Middle frontal gyrus (tissue), 1 donor: ENCODE measurements around the gene NTM.

Experiments
- DNase-seq: peaks from one replicate; pipeline ENCODE4 v3.0.0-alpha.2; 2015; ENCODE audit warnings: low spot score; ENCODE audit errors: extremely low spot score

The NTM gene

GRCh38 chr11:132185726-132186592, 815.5 kb downstream of the NTM start:
- no peak for DNase-seq

- DNase-seq = no peak
These were observed 816.3 kb downstream of the NTM start for GRCh38 chr11:132186699-132187098.

GRCh38 chr11:132187386-132187785, 817.0 kb downstream of the NTM start:
- DNase-seq = no peak

DNA sequence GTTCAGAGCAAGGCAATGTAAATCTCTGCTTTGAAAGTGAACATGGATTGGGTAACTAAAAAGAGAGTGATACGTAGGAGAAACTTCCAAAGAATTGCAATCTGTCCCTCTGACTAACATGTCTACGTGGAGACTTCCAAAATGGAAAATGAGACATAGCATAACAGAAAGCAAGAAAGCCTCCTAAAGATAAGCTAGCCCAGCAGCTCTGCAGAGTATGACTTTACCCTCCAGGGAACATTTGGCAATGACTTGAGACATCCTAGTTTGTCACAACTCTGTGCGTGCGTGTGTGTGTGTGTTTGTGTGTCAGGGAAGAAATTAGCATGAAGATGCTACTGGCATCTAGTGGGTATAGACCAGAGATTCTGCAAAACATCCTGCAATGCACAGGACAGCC, 817.4 kb downstream of the NTM start:
- DNase-seq = peak; percentile 26

DNA sequence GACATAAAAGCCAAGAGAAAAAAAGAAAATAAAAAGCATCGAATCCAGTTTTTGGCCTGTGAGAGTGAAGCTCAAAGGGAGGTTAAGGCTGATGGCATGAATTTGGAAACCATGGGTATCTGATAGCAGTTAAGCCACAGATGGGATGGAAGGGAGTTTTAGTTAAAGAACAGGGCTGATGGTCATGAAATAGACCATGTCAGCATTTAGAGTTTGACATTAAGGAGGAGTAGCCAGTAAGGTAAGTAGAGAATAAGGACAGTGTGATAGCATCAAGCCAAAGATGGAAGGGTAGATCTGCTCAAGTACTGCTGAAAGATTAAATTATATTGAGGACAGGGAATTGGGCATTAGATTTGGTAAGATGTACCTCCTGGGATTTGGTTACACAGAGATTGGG, 826.5 kb downstream of the NTM start:
- DNase-seq = no peak

DNA sequence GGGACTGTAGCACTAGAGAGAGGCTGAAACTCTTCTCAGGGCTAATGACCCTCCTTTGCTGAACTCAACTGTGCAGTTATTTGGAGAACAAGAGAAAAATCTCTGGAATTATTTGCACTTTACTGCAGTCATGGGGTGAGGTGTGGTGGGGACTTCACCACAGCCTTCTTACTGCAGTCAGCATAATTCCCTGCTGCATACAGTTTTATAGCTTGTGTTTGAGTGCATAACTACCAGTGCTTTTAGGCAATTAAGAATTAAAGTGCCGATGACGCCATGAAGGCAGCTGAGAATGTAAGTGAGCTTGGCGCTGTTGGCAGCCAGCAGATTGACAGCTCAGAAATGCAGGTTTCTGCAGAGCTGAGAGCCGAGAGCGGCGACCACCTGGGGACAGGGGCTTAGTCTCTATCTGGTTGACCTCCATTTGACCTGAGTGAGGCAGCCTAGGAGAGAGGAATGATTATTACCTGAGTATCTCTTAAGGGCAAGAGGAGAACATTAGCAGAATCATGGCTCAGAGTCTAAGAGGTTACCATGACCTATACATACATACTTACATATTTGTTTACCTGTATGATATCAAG, 830.0 kb downstream of the NTM start:
- no peak for DNase-seq

DNA sequence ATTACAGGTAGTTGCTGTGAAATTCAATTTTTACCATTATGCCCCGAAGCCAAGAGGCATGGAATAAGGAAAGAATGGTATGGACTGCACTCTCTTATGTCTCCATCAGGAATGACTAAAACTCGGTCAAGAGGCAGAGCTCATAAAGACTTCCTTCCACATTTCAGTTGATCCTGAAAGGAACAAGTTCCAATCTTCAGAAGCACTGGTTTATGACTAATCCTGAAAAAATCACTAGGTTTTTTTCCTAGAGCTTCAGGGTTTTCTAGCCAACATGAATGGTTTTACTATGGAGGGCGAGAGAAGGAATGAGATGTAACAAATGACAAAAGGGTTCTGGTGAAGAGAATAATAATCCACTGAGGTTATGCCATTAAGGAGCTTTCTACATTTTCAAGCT, 832.2 kb downstream of the NTM start:
- DNase-seq = no peak

DNA sequence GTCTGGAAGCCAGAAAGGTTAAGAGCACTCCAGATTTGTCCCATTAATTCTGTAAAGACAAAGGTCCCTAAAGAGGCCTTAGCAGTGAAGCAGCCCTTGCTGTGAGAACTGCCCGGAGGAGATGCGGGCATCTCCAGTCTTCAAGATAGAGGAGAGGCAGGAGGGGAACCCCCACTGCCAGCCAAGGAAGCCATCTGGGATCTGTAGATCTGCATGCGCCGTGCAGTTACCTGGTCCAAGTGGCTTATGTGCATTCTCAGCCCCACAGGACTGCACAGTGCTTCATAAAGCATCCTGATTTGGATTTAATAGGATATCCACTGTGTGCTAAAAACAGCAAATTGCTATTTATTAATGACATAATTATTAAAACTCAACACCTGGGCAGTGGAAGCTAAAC, 834.6 kb downstream of the NTM start:
- no peak for DNase-seq

- no peak for DNase-seq
These were observed 835.1 kb downstream of the NTM start for GRCh38 chr11:132205496-132205895.

- no peak for DNase-seq
These were observed 836.6 kb downstream of the NTM start for GRCh38 chr11:132206993-132207392.

DNA sequence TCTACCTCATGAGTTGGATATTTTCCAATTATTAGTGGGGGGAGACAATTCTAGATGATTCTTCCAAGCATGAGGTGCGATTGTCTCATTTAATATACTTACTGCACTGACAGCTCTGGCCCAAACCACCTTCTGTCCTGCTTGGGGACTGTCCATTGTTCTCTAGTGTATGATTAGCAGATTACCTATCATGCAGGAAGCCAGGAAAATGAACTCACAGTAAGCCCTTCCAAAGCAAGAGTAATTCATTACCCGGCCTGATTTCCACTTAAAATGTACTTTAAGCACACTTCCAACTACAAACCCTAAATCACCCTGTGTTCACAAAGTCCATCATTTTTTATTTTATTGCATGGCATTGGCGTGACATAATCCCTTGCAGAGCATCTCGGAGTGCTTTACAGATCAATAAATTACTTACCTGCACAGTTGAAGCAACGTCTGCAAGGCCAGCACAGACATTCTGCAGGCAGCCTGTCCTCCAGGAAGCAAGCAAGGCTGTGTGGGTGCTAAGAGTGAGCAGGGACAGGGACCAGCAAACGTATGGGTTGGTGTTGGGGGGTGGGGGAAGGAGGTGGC, 838.2 kb downstream of the NTM start:
- no peak for DNase-seq

- no peak for DNase-seq
These were observed 841.1 kb downstream of the NTM start for GRCh38 chr11:132211479-132211878.

DNA sequence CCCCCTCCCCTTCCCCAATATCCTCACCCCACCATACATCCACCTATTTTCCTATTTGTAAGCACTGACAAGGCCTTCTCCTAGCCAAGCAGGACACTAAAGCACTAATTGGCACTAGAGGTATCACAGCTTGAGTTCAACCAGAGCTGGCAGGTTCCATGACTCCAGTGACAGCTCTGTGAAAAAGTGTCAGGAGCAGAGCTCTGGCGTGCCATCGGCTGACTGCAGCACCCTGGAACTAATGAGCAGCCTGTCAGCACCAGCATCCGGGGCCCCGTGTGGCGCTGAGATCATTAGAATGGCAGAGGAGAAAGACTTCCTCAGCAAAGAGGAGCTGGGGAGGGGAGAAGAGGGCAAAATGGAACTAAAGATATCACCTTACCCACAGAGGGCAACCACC, 847.4 kb downstream of the NTM start:
- DNase-seq = no peak

DNA sequence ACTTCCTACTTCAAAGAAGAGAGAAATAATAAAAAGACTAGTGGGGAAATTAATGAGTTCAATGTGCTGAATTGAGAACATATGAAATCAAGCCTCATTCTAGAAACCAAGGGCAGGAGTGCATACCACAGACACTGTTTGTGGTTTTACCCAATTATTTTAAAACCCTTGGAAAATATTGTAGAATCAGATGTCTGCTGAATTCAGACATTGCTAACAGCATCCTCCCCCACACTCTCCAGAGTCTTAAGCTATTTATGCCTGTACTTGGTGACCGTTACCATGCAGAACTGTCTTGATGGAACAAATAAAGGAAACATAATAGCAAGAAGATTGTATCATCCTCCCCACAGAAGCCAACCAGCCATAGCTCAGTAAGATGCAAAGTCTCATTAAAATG, 850.1 kb downstream of the NTM start:
- DNase-seq = peak; percentile 43

GRCh38 chr11:132222345-132222744, 851.9 kb downstream of the NTM start:
- no peak for DNase-seq

DNA sequence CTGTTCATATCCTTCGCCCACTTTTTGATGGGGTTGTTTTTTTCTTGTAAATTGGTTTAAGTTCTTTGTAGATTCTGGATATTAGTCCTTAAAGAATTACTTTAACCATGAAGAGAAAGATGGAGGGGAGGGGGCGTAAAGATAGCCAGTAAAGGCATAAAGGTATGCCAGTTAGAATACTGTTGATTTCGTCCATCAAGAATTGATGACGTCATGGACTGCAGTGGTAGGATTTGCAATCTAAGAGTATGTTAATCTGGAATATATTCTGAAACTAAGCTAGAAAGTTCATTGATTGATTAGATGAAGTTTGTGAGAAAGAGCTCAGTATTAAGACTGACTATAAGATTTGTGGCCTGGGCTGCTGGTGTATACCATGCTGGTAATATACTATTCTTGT, 856.1 kb downstream of the NTM start:
- no peak for DNase-seq

GRCh38 chr11:132228746-132229325, 858.4 kb downstream of the NTM start:
- no peak for DNase-seq

DNA sequence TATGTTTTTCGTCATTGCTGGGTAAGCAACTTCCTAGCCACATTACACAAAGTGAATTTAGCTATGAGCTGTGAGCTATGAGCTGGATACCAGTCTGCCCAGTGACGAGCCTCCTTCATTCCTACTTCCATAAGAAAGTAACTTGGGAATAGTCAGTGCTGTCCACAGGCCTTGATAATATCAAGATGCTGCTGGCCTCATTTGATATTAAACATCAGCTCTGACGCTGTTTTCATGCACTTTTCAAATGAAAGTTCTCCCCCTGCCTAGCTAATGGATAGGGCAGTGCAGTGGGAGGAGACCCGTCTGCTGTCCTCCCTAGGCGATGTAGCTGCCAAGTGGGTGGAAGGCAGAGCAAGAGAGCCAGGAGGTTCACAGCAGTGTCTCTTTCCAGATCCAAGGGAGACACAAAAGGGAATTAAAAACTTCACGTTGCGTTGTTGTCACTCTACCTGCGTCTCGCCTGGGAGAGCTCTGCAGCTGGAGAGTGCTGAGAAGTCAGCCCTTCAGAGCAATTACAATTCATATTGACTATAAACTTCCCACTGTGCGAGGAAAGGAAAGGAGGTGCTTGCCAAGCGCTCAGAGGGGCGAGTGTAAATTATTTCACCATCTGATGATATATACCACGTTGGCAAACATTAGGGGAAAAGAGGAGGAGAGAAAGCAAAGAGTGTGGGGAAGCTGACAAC, 861.4 kb downstream of the NTM start:
- no peak for DNase-seq

- DNase-seq = no peak
These were observed 864.5 kb downstream of the NTM start for GRCh38 chr11:132234878-132235277.

GRCh38 chr11:132237781-132238180, 867.4 kb downstream of the NTM start:
- no peak for DNase-seq

DNA sequence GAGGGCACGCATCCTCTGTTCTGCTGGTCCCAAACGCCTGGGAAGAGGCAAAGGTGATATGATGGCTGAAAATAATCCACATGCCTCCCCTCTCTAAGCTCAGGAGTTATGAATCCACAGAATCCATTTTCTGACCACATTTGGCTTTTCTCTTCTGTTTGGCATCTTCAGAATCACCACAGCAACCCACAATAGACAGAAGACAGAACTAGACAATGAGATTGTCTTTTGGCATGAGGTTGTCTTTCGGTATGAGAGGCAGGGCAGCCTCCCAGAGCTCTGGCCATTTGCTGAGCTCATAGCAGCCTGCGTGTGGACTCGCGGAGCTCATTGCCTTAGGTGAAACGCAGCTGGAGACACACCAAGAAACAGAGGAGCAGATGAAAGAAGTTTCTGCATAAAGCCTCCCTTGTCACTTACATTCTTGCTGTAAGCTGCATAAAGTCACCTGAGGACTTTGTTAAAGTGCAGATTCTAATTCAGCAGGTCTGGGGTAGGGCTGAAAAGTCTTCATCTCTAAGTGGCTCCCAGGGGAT, 868.0 kb downstream of the NTM start:
- DNase-seq = no peak
